ENCODE data around the gene FAM83B. TPM values are rescaled to one million over a fixed set of nuclear protein-coding genes. Genes with fewer than 3 reads are reported as not detected.
A peak's percentile ranks its signal among the peaks of the same experiment; 100 is the strongest.

The FAM83B gene
- total RNA-seq, 1 donor = 0.09 TPM

DNA sequence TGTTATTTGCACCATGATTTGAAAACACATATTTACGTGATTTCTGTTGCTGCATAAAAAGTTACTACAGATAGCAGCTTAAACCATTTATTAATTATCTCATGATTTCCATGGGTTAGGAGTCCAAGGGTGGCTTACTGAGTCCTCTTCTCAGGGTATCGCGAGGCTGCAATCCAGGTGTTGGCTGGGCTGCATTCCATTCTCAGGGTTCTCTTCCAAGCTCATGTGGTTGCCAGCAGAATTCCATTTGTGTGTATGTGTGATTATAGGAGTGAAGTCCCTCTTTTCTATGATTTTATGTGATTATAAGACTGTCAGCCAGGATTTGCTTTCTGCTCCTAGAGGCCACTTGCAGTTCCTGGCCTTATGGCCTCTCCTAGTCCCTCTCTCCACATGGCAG is 135.1 kb downstream of the FAM83B start:
- peak; percentile 41 for DNase-seq (ENCODE audit: low read depth)
- TF ChIP-seq, protein P1, sequence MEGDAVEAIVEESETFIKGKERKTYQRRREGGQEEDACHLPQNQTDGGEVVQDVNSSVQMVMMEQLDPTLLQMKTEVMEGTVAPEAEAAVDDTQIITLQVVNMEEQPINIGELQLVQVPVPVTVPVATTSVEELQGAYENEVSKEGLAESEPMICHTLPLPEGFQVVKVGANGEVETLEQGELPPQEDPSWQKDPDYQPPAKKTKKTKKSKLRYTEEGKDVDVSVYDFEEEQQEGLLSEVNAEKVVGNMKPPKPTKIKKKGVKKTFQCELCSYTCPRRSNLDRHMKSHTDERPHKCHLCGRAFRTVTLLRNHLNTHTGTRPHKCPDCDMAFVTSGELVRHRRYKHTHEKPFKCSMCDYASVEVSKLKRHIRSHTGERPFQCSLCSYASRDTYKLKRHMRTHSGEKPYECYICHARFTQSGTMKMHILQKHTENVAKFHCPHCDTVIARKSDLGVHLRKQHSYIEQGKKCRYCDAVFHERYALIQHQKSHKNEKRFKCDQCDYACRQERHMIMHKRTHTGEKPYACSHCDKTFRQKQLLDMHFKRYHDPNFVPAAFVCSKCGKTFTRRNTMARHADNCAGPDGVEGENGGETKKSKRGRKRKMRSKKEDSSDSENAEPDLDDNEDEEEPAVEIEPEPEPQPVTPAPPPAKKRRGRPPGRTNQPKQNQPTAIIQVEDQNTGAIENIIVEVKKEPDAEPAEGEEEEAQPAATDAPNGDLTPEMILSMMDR (IDR thresholded peaks at IDR 0.05; ENCODE audit: insufficient read depth, low read length) = no peak
- H3K4me3 ChIP-seq (ENCODE audit: low read depth, low read length) = no peak overlapping the region

DNA sequence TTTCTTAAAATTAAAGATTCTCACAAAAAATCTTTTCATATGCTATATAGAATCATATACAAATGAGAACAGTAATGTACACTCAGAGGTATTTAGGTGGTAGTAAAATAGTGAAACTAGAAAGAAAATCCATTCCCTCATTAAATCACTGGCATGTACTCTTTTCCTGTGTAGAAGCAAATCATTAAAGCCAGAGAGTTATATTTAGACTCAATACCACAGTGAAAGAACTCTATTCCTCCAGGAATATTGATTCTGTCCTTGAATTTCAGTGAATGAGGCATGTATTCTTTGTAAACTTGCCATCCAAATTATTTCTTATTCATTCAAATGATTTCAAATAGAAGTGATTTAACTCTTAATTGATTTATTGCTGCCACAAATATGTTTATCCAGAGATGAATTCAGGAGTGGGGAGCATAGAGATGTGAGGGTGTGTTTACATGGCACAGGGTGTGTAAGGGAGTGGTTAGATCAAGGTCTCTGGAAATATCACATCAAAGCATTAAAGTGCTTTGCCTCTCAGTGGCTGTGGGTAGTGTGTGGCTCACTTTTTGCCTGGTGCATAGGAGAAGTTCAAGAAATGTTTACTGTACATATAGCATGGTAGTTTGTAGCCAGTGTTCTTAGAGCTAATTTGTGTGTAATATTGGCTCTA is 141.2 kb downstream of the FAM83B start:
- H3K4me3 ChIP-seq (ENCODE audit: low read depth, low read length) = no peak overlapping the region
- DNase-seq (ENCODE audit: low read depth) = no peak
- TF ChIP-seq, protein P1 (IDR thresholded peaks at IDR 0.05; ENCODE audit: insufficient read depth, low read length) = no peak

DNA sequence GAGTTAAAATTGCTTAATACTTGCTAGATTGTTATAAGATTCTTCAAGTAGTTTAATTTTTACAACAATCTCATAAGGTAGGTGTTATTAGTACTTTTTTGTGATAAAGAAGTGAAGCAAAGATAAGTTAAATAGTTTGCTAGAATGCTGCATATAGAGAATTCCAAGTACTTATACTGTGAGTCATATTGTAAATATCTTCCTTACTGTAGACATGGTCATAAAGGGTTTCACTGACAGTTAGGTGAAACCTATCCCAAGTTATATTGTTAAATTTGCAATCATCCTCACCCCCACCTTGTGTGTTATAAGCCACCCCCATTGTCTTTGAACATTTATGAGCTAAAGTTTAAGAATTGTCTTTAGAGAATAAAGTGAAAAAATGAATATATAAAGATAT is 142.0 kb downstream of the FAM83B start:
- no peak overlapping the region for H3K4me3 ChIP-seq (ENCODE audit: low read depth, low read length)
- DNase-seq (ENCODE audit: low read depth) = no peak
- TF ChIP-seq, protein P1 (IDR thresholded peaks at IDR 0.05; ENCODE audit: insufficient read depth, low read length) = no peak

DNA sequence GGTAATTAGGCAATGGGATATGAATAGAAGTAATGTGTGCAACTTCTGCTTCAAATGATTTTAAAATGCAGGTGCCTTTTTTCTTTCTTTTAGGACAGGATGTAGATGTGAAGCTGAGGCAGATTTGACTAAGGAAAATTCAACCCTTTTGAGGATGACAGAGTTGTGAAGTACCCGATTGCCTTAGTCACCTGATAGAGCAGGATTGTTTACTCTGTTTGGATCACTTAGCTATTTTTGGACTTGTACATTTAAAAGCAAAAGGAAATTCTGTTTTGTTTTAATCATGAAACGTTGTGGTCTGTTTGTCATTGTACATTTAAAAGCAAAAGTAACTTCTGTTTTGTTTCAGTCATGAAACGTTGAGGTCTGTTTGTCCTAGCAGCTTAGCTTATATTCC is 143.4 kb downstream of the FAM83B start:
- no peak overlapping the region for H3K4me3 ChIP-seq (ENCODE audit: low read depth, low read length)
- no peak for DNase-seq (ENCODE audit: low read depth)
- TF ChIP-seq, protein P1 (IDR thresholded peaks at IDR 0.05; ENCODE audit: insufficient read depth, low read length) = no peak
